Neural cell (in vitro differentiated cells): ENCODE measurements around the gene GOLGA5. TPM values are rescaled to one million over a fixed set of nuclear protein-coding genes. Genes with fewer than 3 reads are reported as not detected.

Experiments used
- H2AFZ ChIP-seq: fragments of 200-600, 300-800 bp; sonication (generic), shearing (Covaris generic); 2 replicates; pipeline ENCODE4 v1.6.0; 2014; ENCODE audit warnings: low read depth, mild to moderate bottlenecking, antibody characterized with exemption, low read length, moderate library complexity
- H3F3A ChIP-seq: fragments of 200-600 bp; shearing (Covaris generic); 2 replicates; pipeline ENCODE4 v1.6.1; 2016; ENCODE audit warnings: mild to moderate bottlenecking, moderate library complexity, mixed read lengths, antibody characterized with exemption, low read length; ENCODE audit not compliant: insufficient read depth, poor library complexity, severe bottlenecking
- H3K27ac ChIP-seq: fragments of 200-600, 300-800 bp; sonication (generic), shearing (Covaris generic); 2 replicates; pipeline ENCODE4 v1.5.1; 2014; ENCODE audit warnings: mild to moderate bottlenecking, low read length, moderate library complexity
- H3K27me3 ChIP-seq: fragments of 300-800, 200-600 bp; sonication (generic), shearing (Covaris generic); 2 replicates; pipeline ENCODE4 v1.6.0; 2014; ENCODE audit warnings: mild to moderate bottlenecking, low read depth, low read length, moderate library complexity; ENCODE audit not compliant: insufficient read depth
- H3K36me3 ChIP-seq: fragments of 300-800, 200-600 bp; sonication (generic), shearing (Covaris generic); 2 replicates; pipeline ENCODE4 v1.5.1; 2014; ENCODE audit warnings: mild to moderate bottlenecking, antibody characterized with exemption, low read length, moderate library complexity; ENCODE audit not compliant: insufficient read depth
- H3K4me2 ChIP-seq: fragments of 300-800, 200-600 bp; sonication (generic), shearing (Covaris generic); 2 replicates; pipeline ENCODE4 v1.6.0; 2014; ENCODE audit warnings: mild to moderate bottlenecking, low read length
- H3K4me3 ChIP-seq: fragments of 300-800, 200-600 bp; sonication (generic), shearing (Covaris generic); 2 replicates; pipeline ENCODE4 v1.5.1; 2014; ENCODE audit warnings: mild to moderate bottlenecking, low read length, moderate library complexity
- H3K79me2 ChIP-seq: fragments of 200-600 bp; shearing (Covaris generic); replicated peaks from 2 replicates; pipeline ENCODE4 v1.6.0; 2014; ENCODE audit warnings: mild to moderate bottlenecking, low read length, moderate library complexity; ENCODE audit not compliant: insufficient read depth
- H3K9ac ChIP-seq: fragments of 300-800, 200-600 bp; sonication (generic), shearing (Covaris generic); 2 replicates; pipeline ENCODE4 v1.6.1; 2016; ENCODE audit warnings: mild to moderate bottlenecking, low read length, mixed read lengths
- H3K9me2 ChIP-seq: fragments of 200-600 bp; shearing (Covaris generic); 2 replicates; pipeline ENCODE4 v1.6.1; 2016; ENCODE audit warnings: mild to moderate bottlenecking, low read length, mixed read lengths; ENCODE audit not compliant: insufficient read depth
- H3K9me3 ChIP-seq: fragments of 200-600, 300-800 bp; sonication (generic), shearing (Covaris generic); 2 replicates; pipeline ENCODE4 v1.6.1; 2016; ENCODE audit warnings: mild to moderate bottlenecking, mixed run types, low read length, moderate library complexity, mixed read lengths
- H4K20me1 ChIP-seq: fragments of 200-600 bp; shearing (Covaris generic); 2 replicates; pipeline ENCODE4 v1.6.1; 2016; ENCODE audit warnings: mild to moderate bottlenecking, mixed run types; ENCODE audit not compliant: insufficient read depth
- EP300 ChIP-seq: fragments of 450-650 bp; conservative IDR thresholded peaks from 2 replicates; pipeline ENCODE4 v1.6.1; 2014; ENCODE audit warnings: antibody characterized with exemption, mild to moderate bottlenecking, moderate library complexity; ENCODE audit not compliant: poor library complexity, severe bottlenecking
- EZH2 ChIP-seq: fragments of 200-600, 300-800 bp; shearing (Covaris generic), sonication (generic); IDR thresholded peaks from 2 replicates; pipeline ENCODE4 v1.6.1; 2014; ENCODE audit warnings: antibody characterized with exemption, low read length, borderline replicate concordance, mild to moderate bottlenecking; ENCODE audit not compliant: insufficient read depth, poor library complexity, severe bottlenecking
- MXI1 ChIP-seq: fragments of 450-650 bp; conservative IDR thresholded peaks from 2 replicates; pipeline ENCODE4 v1.6.1; 2014; ENCODE audit warnings: antibody characterized with exemption, mild to moderate bottlenecking; ENCODE audit not compliant: poor library complexity, severe bottlenecking
- POLR2AphosphoS5 ChIP-seq: IDR thresholded peaks from 2 replicates; pipeline ENCODE4 v1.6.1; 2012
- RAD21 ChIP-seq: fragments of 450-650 bp; conservative IDR thresholded peaks from 2 replicates; pipeline ENCODE4 v1.6.1; 2014; ENCODE audit warnings: antibody characterized with exemption, mild to moderate bottlenecking, moderate library complexity
- SMC3 ChIP-seq: fragments of 450-650 bp; conservative IDR thresholded peaks from 2 replicates; pipeline ENCODE4 v1.6.1; 2014; ENCODE audit warnings: antibody characterized with exemption, mild to moderate bottlenecking, moderate library complexity; ENCODE audit not compliant: poor library complexity
- TAF1 ChIP-seq: IDR thresholded peaks from 2 replicates; pipeline ENCODE4 v1.6.1; 2012; ENCODE audit warnings: low read depth
- polyA minus RNA-seq: library from RNA; depleted of rRNA, polyadenylated mRNA; stranded (reverse); fragments of >200 nt; gene quantifications from 2 replicates; pipeline ENCODE4 v1.2.3, GENCODE V29; 2014
- polyA plus RNA-seq: library from polyadenylated mRNA; depleted of rRNA; stranded (reverse); fragments of >200 nt; gene quantifications from 2 replicates; pipeline ENCODE4 v1.2.3, GENCODE V29; 2014
- TF ChIP-seq, protein P1 (sequence below): fragments of 450-650 bp; IDR thresholded peaks from 2 replicates; pipeline ENCODE4 v1.5.1; 2014; ENCODE audit warnings: antibody characterized with exemption, mild to moderate bottlenecking, moderate library complexity; ENCODE audit not compliant: poor library complexity, severe bottlenecking
- TF ChIP-seq, protein P2 (sequence below): IDR thresholded peaks from 2 replicates; pipeline ENCODE4 v1.6.1; 2012; ENCODE audit warnings: borderline replicate concordance

GOLGA5 gene, protein sequence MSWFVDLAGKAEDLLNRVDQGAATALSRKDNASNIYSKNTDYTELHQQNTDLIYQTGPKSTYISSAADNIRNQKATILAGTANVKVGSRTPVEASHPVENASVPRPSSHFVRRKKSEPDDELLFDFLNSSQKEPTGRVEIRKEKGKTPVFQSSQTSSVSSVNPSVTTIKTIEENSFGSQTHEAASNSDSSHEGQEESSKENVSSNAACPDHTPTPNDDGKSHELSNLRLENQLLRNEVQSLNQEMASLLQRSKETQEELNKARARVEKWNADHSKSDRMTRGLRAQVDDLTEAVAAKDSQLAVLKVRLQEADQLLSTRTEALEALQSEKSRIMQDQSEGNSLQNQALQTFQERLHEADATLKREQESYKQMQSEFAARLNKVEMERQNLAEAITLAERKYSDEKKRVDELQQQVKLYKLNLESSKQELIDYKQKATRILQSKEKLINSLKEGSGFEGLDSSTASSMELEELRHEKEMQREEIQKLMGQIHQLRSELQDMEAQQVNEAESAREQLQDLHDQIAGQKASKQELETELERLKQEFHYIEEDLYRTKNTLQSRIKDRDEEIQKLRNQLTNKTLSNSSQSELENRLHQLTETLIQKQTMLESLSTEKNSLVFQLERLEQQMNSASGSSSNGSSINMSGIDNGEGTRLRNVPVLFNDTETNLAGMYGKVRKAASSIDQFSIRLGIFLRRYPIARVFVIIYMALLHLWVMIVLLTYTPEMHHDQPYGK
- polyA plus RNA-seq (34.6 and 35.7 TPM in 2 replicates), polyA minus RNA-seq (48.2 and 52.8 TPM in 2 replicates)

DNA sequence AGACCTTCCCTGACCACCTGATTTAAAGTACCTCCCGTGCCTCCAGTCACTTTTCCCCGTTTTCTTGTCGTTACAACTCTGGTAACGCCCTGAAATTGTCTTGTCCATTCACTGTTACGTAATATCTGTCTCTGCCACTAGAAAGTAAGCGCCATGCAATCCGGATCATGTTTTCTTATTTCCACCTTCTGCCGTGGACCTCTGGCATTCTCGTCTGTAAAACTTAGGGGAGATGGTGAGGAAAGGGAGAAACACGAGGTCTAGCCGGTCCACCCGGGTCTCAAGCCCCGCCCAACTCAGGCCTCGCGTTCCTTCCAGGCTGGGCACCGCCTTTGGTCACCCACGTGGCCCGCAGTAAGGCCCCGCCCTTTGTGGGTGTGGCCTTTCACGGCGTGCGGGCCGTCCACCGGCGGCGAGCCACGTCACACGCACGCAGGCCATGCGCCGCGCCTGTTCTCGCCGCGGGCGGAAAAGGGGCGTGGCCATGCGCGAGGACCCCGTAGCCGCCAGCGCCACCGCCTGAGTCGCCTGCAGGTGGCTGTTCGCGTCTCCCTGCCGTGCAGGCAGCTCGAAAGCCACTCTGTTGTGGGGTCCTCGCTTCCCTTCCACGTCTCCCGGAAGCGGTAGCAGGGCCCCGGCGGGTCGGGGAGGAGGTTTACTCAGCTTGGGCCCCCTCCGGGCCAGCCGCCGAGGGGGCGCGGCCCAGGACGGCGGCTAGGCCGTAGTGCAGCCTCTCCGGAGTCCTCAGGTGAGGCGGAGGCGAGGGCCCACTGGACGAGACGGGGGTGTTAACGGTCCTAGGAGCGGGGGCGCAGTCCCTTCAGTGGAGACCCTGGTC lies at the start of gene GOLGA5:
Gene GOLGA5, plus strand, starts transcription at position 597 of the 838 bp plus-strand sequence. CDS start 3,133 bp downstream, outside the sequence.
- Histone ChIP-seq H2AFZ (peak within 1 kb of the TSS; percentile 87), H3K79me2 (peaks cover 19% of the 10 kb centered on the region), H3K4me2 (peak within 1 kb of the TSS; percentile 89), H3K27me3 (no peaks in the 10 kb centered on the region), H3K4me3 (peak within 1 kb of the TSS; percentile 93), H3F3A (no peaks in the 10 kb centered on the region), H3K36me3 (no peaks in the 10 kb centered on the region), H4K20me1 (no peaks in the 10 kb centered on the region), H3K9ac (peak within 1 kb of the TSS; percentile 89), H3K9me2 (no peaks in the 10 kb centered on the region), H3K9me3 (no peaks in the 10 kb centered on the region), H3K27ac (peak within 1 kb of the TSS; percentile 78)
- TF ChIP-seq MXI1 = peak; percentile 97
- TF ChIP-seq, protein P1, sequence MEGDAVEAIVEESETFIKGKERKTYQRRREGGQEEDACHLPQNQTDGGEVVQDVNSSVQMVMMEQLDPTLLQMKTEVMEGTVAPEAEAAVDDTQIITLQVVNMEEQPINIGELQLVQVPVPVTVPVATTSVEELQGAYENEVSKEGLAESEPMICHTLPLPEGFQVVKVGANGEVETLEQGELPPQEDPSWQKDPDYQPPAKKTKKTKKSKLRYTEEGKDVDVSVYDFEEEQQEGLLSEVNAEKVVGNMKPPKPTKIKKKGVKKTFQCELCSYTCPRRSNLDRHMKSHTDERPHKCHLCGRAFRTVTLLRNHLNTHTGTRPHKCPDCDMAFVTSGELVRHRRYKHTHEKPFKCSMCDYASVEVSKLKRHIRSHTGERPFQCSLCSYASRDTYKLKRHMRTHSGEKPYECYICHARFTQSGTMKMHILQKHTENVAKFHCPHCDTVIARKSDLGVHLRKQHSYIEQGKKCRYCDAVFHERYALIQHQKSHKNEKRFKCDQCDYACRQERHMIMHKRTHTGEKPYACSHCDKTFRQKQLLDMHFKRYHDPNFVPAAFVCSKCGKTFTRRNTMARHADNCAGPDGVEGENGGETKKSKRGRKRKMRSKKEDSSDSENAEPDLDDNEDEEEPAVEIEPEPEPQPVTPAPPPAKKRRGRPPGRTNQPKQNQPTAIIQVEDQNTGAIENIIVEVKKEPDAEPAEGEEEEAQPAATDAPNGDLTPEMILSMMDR = peak; percentile 31
- TF ChIP-seq SMC3 = peak; percentile 36
- TF ChIP-seq RAD21 = no peak
- TF ChIP-seq EZH2 = no peak
- peak; percentile 78 for TF ChIP-seq POLR2AphosphoS5
- TF ChIP-seq, protein P2, sequence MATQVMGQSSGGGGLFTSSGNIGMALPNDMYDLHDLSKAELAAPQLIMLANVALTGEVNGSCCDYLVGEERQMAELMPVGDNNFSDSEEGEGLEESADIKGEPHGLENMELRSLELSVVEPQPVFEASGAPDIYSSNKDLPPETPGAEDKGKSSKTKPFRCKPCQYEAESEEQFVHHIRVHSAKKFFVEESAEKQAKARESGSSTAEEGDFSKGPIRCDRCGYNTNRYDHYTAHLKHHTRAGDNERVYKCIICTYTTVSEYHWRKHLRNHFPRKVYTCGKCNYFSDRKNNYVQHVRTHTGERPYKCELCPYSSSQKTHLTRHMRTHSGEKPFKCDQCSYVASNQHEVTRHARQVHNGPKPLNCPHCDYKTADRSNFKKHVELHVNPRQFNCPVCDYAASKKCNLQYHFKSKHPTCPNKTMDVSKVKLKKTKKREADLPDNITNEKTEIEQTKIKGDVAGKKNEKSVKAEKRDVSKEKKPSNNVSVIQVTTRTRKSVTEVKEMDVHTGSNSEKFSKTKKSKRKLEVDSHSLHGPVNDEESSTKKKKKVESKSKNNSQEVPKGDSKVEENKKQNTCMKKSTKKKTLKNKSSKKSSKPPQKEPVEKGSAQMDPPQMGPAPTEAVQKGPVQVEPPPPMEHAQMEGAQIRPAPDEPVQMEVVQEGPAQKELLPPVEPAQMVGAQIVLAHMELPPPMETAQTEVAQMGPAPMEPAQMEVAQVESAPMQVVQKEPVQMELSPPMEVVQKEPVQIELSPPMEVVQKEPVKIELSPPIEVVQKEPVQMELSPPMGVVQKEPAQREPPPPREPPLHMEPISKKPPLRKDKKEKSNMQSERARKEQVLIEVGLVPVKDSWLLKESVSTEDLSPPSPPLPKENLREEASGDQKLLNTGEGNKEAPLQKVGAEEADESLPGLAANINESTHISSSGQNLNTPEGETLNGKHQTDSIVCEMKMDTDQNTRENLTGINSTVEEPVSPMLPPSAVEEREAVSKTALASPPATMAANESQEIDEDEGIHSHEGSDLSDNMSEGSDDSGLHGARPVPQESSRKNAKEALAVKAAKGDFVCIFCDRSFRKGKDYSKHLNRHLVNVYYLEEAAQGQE = peak; percentile 5
- no peak for TF ChIP-seq TAF1
- peak; percentile 67 for TF ChIP-seq EP300
